ENCODE results near the gene FANCI.

DNA sequence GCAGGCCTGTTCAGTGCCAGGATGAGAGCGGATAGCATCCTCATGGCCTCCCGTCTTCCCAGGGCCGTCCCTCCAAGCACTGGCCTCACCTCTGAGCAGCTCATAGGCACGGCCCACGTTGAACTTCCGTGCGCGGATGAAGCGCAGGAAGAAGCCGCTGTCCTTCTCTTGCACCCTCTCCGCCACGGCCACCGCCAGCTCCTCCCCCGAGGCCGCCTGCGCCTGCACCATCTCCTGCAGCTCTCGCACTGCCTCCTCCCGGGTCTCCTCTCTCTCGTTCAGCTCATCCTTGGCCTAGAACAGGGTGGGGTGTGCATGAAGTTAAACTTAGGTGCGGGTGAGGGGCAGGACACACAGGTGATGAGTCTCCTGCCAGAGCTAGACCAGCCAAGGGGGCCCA lies 26.7 kb upstream of the FANCI start:
- TF ChIP-seq, protein P1, sequence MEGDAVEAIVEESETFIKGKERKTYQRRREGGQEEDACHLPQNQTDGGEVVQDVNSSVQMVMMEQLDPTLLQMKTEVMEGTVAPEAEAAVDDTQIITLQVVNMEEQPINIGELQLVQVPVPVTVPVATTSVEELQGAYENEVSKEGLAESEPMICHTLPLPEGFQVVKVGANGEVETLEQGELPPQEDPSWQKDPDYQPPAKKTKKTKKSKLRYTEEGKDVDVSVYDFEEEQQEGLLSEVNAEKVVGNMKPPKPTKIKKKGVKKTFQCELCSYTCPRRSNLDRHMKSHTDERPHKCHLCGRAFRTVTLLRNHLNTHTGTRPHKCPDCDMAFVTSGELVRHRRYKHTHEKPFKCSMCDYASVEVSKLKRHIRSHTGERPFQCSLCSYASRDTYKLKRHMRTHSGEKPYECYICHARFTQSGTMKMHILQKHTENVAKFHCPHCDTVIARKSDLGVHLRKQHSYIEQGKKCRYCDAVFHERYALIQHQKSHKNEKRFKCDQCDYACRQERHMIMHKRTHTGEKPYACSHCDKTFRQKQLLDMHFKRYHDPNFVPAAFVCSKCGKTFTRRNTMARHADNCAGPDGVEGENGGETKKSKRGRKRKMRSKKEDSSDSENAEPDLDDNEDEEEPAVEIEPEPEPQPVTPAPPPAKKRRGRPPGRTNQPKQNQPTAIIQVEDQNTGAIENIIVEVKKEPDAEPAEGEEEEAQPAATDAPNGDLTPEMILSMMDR (IDR thresholded peaks at IDR 0.05): no peak
- TF ChIP-seq POLR2A (IDR thresholded peaks at IDR 0.05): no peak
- no peak for TF ChIP-seq POLR2AphosphoS5 (IDR thresholded peaks at IDR 0.05)
- TF ChIP-seq EP300 (IDR thresholded peaks at IDR 0.05): no peak

All from sigmoid colon (tissue), 4 donors.